GM23338 (cell line): ENCODE measurements around the gene OGG1. TPM values are rescaled to one million over a fixed set of nuclear protein-coding genes. Genes with fewer than 3 reads are reported as not detected.

ENCODE experiments used
- ATAC-seq: fragments of 200-7000 bp; cut with Tn5 transposase; 3 replicates; pipeline ENCODE4 v1.9.1; 2020
- DNase-seq: peaks from one replicate; pipeline ENCODE4 v3.0.0-alpha.2; 2015; ENCODE audit warnings: low spot score
- H2AFZ ChIP-seq: fragments of 200-600 bp; sonication (generic); 2 replicates; pipeline ENCODE4 v1.8.0; 2016; ENCODE audit warnings: antibody characterized with exemption, mild to moderate bottlenecking, moderate library complexity
- H3F3A ChIP-seq: fragments of 200-600 bp; sonication (generic); replicated peaks from 2 replicates; pipeline ENCODE4 v1.8.0; 2017; ENCODE audit warnings: antibody characterized with exemption, mixed run types, low read depth
- H3K27ac ChIP-seq: fragments of 200-600 bp; sonication (generic); 2 replicates; pipeline ENCODE4 v1.6.1; 2016; ENCODE audit warnings: low read depth
- H3K27me3 ChIP-seq: fragments of 200-600 bp; sonication (generic); 2 replicates; pipeline ENCODE4 v1.8.0; 2016; ENCODE audit warnings: mild to moderate bottlenecking, mixed run types, moderate library complexity; ENCODE audit not compliant: insufficient read depth
- H3K36me3 ChIP-seq: fragments of 200-600 bp; sonication (generic); 2 replicates; pipeline ENCODE4 v1.8.0; 2016; ENCODE audit warnings: mild to moderate bottlenecking; ENCODE audit not compliant: insufficient read depth
- H3K4me1 ChIP-seq: fragments of 200-600 bp; sonication (generic); 2 replicates; pipeline ENCODE4 v1.8.0; 2016; ENCODE audit warnings: mild to moderate bottlenecking, moderate library complexity; ENCODE audit not compliant: insufficient read depth
- H3K4me2 ChIP-seq: fragments of 200-600 bp; sonication (generic); 2 replicates; pipeline ENCODE4 v1.7.1; 2017; ENCODE audit warnings: mixed run types
- H3K4me3 ChIP-seq: fragments of 200-600 bp; sonication (generic); 2 replicates; pipeline ENCODE4 v1.6.1; 2016; ENCODE audit warnings: mixed run types
- H3K79me2 ChIP-seq: fragments of 200-600 bp; sonication (generic); replicated peaks from 2 replicates; pipeline ENCODE4 v1.8.0; 2017; ENCODE audit warnings: mild to moderate bottlenecking; ENCODE audit not compliant: insufficient read depth
- H3K9me2 ChIP-seq: fragments of 200-600 bp; sonication (generic); 2 replicates; pipeline ENCODE4 v1.8.0; 2017; ENCODE audit not compliant: insufficient read depth
- H4K20me1 ChIP-seq: fragments of 200-600 bp; sonication (generic); replicated peaks from 2 replicates; pipeline ENCODE4 v1.8.0; 2017; ENCODE audit warnings: mild to moderate bottlenecking; ENCODE audit not compliant: insufficient read depth
- H3K27ac Mint-ChIP-seq: 2 replicates; pipeline ENCODE4 v1.8.0; 2020; ENCODE audit warnings: inconsistent platforms, mild to moderate bottlenecking, moderate library complexity, mixed read lengths
- H3K27me3 Mint-ChIP-seq: 3 replicates; pipeline ENCODE4 v1.8.0; 2022; ENCODE audit warnings: low read depth, mild to moderate bottlenecking, moderate library complexity, mixed read lengths, inconsistent platforms; ENCODE audit not compliant: insufficient read depth, poor library complexity
- H3K36me3 Mint-ChIP-seq: 3 replicates; pipeline ENCODE4 v1.8.0; 2021; ENCODE audit warnings: low read depth, mild to moderate bottlenecking, inconsistent platforms, moderate library complexity, mixed read lengths
- H3K4me1 Mint-ChIP-seq: 3 replicates; pipeline ENCODE4 v1.8.0; 2020; ENCODE audit warnings: mild to moderate bottlenecking, inconsistent platforms, mixed read lengths
- H3K4me3 Mint-ChIP-seq: 3 replicates; pipeline ENCODE4 v1.8.0; 2021; ENCODE audit warnings: moderate library complexity, mild to moderate bottlenecking, inconsistent platforms, mixed read lengths
- H3K9me3 Mint-ChIP-seq: 3 replicates; pipeline ENCODE4 v1.8.0; 2020; ENCODE audit warnings: moderate library complexity, mild to moderate bottlenecking, inconsistent platforms, mixed read lengths
- CREB1 ChIP-seq: fragments of 250-450 bp; sonication (Bioruptor Pico); IDR thresholded peaks from 2 replicates; pipeline ENCODE4 v1.5.0; 2020; ENCODE audit warnings: low read depth, mild to moderate bottlenecking, moderate library complexity
- ETS1 ChIP-seq: IDR thresholded peaks from 2 replicates; pipeline ENCODE4 v1.6.1; 2016; ENCODE audit warnings: antibody characterized with exemption
- EZH2 ChIP-seq: fragments of 200-600 bp; sonication (generic); IDR thresholded peaks from one replicate; pipeline ENCODE4 v1.8.0; 2017; ENCODE audit warnings: antibody characterized with exemption, mild to moderate bottlenecking, low read depth; ENCODE audit not compliant: unreplicated experiment
- JUNB ChIP-seq: IDR thresholded peaks from one replicate; pipeline ENCODE4 v1.6.1; 2016; ENCODE audit warnings: antibody characterized with exemption; ENCODE audit not compliant: unreplicated experiment
- NANOG ChIP-seq: IDR thresholded peaks from 2 replicates; pipeline ENCODE4 v1.6.1; 2016; ENCODE audit warnings: antibody characterized with exemption, borderline replicate concordance
- STAT1 ChIP-seq: IDR thresholded peaks from one replicate; pipeline ENCODE4 v1.6.1; 2016; ENCODE audit warnings: antibody characterized with exemption; ENCODE audit not compliant: unreplicated experiment
- ZNF114 ChIP-seq: fragments of 250-450 bp; sonication (Bioruptor Pico); IDR thresholded peaks from 2 replicates; pipeline ENCODE4 v1.5.0; 2020; ENCODE audit warnings: mild to moderate bottlenecking, moderate library complexity
- polyA plus RNA-seq: library from polyadenylated mRNA; unstranded; fragments of >200 nt; fragmentation: Nextera tagmentation; extraction: Ambion mirVana; gene quantifications from 2 replicates; pipeline ENCODE4 v1.2.1, GENCODE V29; 2016
- total RNA-seq: library from RNA; depleted of rRNA; stranded (reverse); fragments of >200 nt; shearing (Covaris generic); gene quantifications from 2 replicates; pipeline ENCODE4 v1.2.3, GENCODE V29; 2014
- TF ChIP-seq, protein P1 (sequence below): fragments of 250-450 bp; sonication (Bioruptor Pico); IDR thresholded peaks from 2 replicates; pipeline ENCODE4 v1.5.0; 2020; ENCODE audit warnings: mild to moderate bottlenecking, moderate library complexity

The OGG1 gene
- total and polyA plus RNA-seq, 2 experiments from 2014 or later: 20.6 to 27.6 TPM

- no peak overlapping the region for H3K4me2 ChIP-seq
- H3F3A ChIP-seq: no peaks in the 10 kb centered on the region
- H3K27me3 ChIP-seq: 0 out of 2 replicates have a peak, but pooled peaks cover 2% of the 10 kb centered on the region
- peaks cover 21% of the 10 kb centered on the region for H3K36me3 Mint-ChIP-seq
- H4K20me1 ChIP-seq: no peaks in the 10 kb centered on the region; the same call in 1 of the 2 replicates
- H3K27ac Mint-ChIP-seq: no peak overlapping the region
- no peaks in the 10 kb centered on the region for H3K9me3 Mint-ChIP-seq
- no peaks in the 10 kb centered on the region for H3K4me1 ChIP-seq
- no peak for TF ChIP-seq CREB1
- no peak for TF ChIP-seq STAT1
- no peak for TF ChIP-seq JUNB
- TF ChIP-seq EZH2: no peak
- no peak for TF ChIP-seq NANOG
- no peak for TF ChIP-seq ETS1
- no peak for TF ChIP-seq ZNF114 (CRISPR knock-in tag)
- TF ChIP-seq, protein P1, sequence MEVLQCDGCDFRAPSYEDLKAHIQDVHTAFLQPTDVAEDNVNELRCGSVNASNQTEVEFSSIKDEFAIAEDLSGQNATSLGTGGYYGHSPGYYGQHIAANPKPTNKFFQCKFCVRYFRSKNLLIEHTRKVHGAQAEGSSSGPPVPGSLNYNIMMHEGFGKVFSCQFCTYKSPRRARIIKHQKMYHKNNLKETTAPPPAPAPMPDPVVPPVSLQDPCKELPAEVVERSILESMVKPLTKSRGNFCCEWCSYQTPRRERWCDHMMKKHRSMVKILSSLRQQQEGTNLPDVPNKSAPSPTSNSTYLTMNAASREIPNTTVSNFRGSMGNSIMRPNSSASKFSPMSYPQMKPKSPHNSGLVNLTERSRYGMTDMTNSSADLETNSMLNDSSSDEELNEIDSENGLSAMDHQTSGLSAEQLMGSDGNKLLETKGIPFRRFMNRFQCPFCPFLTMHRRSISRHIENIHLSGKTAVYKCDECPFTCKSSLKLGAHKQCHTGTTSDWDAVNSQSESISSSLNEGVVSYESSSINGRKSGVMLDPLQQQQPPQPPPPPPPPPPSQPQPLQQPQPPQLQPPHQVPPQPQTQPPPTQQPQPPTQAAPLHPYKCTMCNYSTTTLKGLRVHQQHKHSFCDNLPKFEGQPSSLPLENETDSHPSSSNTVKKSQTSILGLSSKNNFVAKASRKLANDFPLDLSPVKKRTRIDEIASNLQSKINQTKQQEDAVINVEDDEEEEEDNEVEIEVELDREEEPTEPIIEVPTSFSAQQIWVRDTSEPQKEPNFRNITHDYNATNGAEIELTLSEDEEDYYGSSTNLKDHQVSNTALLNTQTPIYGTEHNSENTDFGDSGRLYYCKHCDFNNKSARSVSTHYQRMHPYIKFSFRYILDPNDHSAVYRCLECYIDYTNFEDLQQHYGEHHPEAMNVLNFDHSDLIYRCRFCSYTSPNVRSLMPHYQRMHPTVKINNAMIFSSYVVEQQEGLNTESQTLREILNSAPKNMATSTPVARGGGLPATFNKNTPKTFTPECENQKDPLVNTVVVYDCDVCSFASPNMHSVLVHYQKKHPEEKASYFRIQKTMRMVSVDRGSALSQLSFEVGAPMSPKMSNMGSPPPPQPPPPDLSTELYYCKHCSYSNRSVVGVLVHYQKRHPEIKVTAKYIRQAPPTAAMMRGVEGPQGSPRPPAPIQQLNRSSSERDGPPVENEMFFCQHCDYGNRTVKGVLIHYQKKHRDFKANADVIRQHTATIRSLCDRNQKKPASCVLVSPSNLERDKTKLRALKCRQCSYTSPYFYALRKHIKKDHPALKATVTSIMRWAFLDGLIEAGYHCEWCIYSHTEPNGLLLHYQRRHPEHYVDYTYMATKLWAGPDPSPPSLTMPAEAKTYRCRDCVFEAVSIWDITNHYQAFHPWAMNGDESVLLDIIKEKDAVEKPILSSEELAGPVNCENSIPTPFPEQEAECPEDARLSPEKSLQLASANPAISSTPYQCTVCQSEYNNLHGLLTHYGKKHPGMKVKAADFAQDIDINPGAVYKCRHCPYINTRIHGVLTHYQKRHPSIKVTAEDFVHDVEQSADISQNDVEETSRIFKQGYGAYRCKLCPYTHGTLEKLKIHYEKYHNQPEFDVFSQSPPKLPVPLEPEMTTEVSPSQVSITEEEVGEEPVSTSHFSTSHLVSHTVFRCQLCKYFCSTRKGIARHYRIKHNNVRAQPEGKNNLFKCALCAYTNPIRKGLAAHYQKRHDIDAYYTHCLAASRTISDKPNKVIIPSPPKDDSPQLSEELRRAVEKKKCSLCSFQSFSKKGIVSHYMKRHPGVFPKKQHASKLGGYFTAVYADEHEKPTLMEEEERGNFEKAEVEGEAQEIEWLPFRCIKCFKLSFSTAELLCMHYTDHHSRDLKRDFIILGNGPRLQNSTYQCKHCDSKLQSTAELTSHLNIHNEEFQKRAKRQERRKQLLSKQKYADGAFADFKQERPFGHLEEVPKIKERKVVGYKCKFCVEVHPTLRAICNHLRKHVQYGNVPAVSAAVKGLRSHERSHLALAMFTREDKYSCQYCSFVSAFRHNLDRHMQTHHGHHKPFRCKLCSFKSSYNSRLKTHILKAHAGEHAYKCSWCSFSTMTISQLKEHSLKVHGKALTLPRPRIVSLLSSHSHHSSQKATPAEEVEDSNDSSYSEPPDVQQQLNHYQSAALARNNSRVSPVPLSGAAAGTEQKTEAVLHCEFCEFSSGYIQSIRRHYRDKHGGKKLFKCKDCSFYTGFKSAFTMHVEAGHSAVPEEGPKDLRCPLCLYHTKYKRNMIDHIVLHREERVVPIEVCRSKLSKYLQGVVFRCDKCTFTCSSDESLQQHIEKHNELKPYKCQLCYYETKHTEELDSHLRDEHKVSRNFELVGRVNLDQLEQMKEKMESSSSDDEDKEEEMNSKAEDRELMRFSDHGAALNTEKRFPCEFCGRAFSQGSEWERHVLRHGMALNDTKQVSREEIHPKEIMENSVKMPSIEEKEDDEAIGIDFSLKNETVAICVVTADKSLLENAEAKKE (CRISPR knock-in tag): no peak
- H3K4me3 Mint-ChIP-seq: no peak overlapping the region
- H3K27me3 Mint-ChIP-seq: peaks cover 14% of the 10 kb centered on the region
- ATAC-seq: no peak
- DNase-seq: no peak
- no peaks in the 10 kb centered on the region for H3K79me2 ChIP-seq
- H3K4me3 ChIP-seq: no peak overlapping the region
- H2AFZ ChIP-seq: no peak overlapping the region
- no peak overlapping the region for H3K27ac ChIP-seq
- H3K9me2 ChIP-seq: no peaks in the 10 kb centered on the region
- H3K4me1 Mint-ChIP-seq: no peaks in the 10 kb centered on the region
- no peaks in the 10 kb centered on the region for H3K36me3 ChIP-seq
These were observed 28.7 kb downstream of the OGG1 start for GRCh38 chr3:9778143-9779074.
